Frontal cortex (tissue), 4 donors: Measurements from ENCODE around the gene LRBA. TPM values are rescaled to one million over a fixed set of nuclear protein-coding genes. Genes with fewer than 3 reads are reported as not detected.
"Not testable (repeated sequence)": the region's sequence is repeated elsewhere in the genome, so short reads cannot be mapped to it uniquely, and the experiment has no call there.

ENCODE experiments used
- DNase-seq, 2 donors: peaks; one replicate each; pipeline ENCODE4 v3.0.0; 2012; ENCODE audit warnings: low spot score in 2 of 2
- FAIRE-seq: peaks from 2 replicates; lab custom pipeline; 2012; peaks lifted over from hg19 to GRCh38; lab: Jason Lieb, UNC
- total RNA-seq: library from RNA; depleted of rRNA; stranded (reverse); fragments of >200 nt; gene quantifications from one replicate; pipeline ENCODE4 v1.2.3, GENCODE V29; 2014
- donor health status: control.
- donor health status: control.
- donor health status: control.

Gene LRBA
- total RNA-seq, 1 donor from 2014 or later: 23.2 TPM

DNA sequence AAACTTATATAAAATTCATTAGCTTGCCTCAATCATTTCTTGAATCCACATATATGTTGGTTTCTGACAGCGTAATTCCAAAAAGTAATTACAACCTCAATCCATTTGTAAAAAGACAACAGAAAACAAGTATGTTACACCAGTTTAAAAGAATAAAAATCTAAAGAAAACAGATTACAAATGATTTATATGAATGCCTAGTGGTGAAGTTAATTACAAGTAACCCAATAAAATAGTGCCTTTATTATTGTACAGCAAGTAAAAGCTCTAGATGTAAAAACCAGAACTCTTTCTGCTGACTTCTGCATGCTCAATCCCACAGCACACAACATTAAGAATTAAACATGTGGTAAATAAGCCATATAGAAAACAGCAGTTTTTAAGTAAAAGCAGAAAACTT, 235.4 kb downstream of the LRBA start:
- no peak for FAIRE-seq
- no peak for DNase-seq

DNA sequence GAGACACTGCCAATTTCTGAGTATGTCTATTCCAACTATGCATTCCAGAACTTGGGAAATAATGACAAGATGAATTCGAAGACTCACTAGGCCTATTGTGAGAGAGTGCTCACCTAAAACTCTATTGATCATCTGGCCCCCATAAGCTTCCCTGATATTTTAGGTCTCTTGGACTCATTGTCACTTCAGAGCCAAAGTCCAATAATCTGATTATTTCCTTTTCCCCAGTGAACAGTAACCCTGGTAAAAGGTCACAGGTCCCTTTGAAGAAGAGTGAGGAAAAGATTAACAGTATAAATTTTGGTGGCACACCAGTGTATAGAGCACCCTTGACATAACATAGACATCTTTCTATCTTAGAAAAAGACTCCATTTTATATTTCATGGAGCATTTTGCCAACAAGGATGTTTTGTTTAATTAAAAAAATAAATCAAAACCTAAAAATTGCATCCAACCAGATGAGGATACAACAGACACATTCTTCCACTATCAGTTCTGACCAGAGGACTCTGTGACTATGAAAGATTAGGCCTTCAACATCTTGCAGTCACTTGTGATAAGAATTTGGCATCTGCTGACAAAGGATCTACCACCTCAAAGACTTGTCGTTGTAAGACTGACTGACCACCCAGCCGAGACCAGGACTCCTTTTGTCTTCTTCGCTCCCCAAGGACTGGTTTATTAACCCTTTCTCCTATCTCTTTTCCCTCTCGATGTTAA, 241.2 kb downstream of the LRBA start:
- no peak for DNase-seq
- FAIRE-seq: no peak

DNA sequence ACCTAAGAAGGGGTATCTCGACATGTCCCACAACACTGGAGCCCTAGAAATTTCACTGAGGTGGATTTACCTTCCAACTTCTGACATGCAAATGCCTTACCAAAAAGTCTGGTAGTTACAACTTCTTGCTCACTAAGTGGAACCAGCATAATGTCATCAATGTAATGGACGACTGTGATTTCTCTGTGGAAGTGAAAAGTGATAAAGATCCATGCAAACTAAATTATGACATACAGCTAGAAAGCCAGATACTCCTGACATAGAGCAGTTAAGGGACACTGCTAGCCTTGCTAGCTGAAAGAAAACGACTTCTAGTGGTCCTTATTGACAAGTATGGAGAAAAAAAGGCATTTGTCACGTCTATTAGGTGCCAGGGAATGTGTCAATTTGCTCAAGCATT, 242.1 kb downstream of the LRBA start:
- DNase-seq: no peak
- FAIRE-seq: no peak

DNA sequence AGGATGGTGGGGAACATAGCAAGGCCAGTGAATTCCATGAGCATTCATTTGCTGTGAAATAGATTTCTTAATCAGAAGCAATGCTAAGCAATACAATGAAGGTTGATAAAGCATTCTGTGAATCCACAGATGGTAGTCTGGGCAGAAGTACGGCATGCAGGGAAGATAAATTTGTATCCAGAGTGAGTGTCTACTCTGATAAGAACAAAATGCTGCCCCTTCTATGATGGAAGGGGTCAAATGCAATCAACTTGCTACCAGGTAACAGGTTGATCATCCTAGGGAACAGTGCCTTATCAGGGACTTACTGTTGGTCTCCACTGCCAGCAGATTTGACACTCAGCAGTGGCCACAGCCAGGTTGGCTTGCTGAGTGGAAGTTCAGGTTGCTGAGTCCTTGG, 243.7 kb downstream of the LRBA start:
- DNase-seq (no peak), FAIRE-seq (no peak)

DNA sequence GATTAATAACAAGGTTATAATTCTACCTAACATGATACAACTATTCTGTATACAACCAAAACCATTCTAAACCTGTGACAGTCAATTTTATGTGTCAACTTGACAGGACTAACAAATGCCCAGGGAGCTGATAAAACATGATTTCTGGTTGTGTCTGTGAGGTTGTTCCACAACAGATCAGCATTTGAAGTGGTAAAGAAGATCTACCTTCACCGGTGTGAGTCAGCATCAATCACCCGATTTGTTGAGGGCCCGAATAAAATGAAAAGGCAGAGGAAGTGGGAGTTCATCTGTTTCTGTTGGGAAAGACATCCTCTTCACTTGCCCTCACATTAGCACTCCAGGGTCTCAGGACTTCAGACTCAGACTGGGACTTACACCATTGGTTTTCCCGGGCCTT, 245.2 kb downstream of the LRBA start:
- FAIRE-seq: no peak
- no peak for DNase-seq

DNA sequence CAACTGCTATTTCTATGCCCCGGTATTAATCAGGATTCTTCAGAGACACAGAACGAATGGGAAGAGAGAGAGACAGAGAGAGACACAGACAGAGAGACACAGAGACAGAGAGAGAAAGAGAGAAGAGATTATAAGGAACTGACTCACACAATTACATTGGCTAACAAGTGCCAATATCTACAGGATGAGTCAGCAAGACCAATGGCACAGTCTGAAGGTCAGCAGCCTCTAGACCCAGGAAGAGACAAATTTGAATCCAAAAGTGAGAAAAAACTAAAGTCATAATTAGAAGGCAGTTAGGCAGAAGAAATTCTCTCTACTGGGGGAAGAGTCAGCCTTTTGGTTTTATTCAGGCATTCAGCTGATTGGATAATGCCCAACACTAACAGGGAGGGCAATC, 245.8 kb downstream of the LRBA start:
- DNase-seq (no peak), FAIRE-seq (no peak)

DNA sequence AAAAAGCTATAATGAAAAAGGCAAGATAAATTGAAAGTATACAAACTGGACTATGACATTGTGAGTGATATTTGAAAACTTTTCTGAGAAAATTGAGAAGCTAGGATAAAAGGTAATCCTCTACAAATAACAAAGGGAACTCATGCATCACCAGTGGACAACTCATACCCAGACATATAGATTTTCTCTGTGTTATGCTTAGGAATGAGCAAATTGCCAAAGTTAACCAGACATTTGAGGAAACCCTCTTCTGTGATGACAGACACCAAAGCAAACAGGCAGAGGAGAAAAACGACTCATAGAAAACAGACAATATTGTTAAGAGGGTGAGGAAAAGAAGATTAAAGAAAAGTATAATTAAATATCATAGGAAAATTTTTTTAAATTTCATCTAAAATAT, 246.6 kb downstream of the LRBA start:
- DNase-seq (no peak), FAIRE-seq (no peak)

DNA sequence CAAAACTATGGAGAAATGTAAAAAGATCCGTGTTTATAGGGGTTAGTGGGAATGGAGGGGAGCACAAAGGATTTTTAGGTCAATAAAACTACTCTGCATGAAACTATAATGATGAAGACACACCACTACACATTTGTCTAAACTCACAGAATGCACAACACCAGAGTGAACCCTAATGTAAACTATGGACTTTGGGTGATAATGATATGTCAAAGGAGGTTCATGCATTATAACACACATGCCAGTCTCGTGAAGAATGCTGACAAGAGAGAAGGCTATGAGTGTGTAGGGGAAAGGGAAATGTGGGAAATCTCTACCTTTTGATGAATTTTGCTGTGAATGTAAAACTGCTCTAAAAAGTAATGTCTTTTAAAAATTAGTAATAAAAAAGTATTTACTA, 249.9 kb downstream of the LRBA start:
- no peak for FAIRE-seq
- DNase-seq: no peak

DNA sequence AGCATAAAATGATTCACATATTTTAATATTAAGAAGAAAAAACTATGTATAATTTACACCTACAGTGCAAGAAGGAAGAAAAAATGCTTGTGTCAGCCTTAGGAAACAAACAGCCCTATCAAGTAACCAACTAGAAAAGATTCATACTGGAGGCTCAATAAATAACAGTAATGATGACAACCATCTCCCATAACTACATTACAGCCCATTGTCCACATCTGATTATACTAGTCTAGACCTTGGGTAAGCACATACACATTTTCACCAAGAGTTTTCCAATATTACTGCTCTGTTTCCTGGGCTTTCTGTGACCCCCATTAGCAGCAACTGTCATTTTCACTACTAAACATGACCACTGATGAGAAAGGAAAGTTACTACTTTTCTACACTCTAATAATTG, 263.4 kb downstream of the LRBA start:
- FAIRE-seq: no peak

DNA sequence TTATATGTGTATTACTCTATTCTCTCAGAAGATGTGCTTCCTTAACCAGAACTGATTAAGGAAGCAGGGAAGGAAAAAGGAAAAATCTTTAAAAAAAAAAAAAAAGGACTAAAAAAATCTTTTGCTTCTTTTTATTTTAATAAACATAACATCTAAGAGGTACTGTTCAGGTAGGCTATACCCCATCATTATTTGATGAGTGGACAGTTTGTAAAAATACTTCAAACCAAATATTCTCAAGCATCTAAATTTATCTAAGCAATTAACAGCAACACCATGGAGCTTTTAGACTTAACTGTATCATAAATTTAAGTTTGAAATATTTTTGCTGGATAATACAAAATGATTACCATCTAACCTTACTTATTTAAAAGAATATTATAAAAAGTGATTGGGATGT, 264.3 kb downstream of the LRBA start:
- DNase-seq: no peak
- no peak for FAIRE-seq

More for the DNA sequence above, 263.4 kb downstream of the LRBA start:
- DNase-seq: no peak

DNA sequence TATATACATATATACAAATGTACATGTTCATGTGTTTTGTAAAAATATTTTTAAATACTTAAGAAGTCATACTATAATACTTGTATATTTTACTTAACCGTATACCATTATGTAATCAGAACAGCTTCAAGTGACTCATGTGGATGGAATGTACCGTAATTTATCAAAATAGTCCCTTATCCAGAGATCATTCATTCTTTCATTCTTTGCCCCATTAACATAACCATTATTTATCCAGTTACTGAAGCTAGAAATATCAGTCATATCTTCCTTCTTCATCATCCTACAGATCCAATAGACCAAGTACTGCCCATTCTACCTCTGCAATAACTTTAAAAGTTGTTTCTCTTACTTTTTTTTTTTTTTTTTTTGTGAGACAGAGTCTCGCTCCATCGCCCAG, 268.9 kb downstream of the LRBA start:
- no peak for DNase-seq
- FAIRE-seq: no peak

DNA sequence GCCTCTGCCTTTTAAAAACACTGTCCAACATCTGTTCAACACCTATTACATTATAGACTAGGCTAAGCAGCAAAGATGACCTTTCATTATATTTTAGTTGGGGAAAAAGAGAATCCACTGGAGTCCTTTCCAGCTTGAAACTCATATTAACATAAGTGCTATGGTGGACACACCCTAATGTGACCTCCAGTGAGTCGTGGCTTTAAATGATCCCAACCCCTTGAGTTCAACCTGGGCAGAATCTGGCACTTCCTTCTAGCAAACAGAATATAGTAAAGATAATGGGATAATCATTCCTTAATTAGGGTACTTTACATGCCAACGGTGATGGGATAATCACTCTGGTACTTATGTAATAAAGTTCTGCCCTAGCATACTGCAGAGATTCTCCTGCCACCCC, 270.5 kb downstream of the LRBA start:
- FAIRE-seq: no peak

DNA sequence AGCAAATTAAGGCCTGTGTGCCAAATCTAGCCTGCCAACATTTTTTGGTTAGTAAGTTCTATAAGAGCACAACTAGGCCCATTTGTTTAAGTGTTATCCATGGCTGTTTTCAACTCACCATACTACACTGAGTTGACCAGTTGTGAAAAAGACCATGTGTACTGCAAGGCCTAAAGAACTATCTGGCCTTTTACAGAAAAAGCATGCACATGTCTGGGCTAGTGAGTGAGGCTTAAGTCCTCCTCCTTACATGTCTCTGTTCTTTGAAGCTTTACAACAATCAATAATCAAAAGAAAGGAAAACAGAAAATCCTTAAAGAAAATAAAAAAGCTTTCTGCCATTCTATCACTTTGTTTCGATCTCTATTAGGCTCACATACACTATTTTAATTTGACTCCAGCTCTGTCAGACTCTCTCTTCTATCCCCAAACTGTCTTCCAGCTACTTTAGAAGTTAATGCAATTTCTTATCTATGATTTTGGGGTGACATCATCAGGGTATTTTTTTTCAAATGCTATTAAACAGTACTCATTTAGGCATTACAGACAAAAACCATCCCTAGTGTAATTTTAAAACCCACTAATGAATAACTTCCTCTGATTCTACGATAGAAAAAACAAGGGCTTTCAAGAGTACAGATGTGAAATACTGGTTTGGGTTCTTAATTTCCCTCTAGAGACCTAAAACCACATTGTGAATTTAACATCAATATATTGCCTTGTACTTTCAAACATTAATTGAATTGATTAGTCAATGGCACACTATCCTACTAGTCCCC, 271.3 kb downstream of the LRBA start:
- FAIRE-seq (no peak), DNase-seq (no peak)

More for the DNA sequence above, 270.5 kb downstream of the LRBA start:
- no peak for DNase-seq

DNA sequence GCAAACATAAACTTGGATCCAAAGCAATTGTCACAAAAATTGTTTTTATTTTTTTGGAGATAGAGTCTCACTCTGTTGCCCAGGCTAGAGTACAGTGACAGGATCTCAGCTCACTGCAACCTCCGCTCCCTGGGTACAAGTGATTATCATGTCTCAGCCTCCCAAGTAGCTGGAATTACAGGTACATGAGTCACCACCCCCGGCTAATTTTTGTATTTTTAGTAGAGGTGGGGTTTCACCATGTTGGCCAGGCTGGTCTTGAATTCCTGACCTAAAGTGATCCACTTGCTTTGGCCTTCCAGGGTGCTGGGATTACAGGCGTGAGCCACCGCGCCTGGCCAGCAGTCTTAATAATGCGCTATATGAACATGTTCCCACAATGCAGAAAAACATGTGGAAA, 272.2 kb downstream of the LRBA start:
- FAIRE-seq, DNase-seq: not testable (repeated sequence)

DNA sequence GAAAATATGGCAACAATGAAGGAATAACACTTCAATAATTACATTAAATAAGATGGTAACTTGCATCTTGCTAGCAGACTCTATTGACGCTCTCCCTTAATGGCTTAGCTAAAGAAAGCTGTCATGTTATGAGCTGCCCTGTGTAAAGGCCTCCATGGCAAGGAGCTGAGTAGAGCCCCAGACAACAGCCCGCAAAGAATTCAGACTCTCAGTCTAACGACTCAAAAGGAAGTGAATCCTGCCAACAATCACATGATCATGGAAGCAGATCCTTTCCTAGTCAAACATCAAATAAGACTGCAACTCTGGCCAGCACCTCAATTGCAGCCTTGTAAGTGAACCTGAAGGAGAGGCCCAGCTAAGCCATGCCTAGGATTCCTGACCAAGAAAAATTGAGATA, 275.5 kb downstream of the LRBA start:
- DNase-seq: no peak
- FAIRE-seq: no peak

DNA sequence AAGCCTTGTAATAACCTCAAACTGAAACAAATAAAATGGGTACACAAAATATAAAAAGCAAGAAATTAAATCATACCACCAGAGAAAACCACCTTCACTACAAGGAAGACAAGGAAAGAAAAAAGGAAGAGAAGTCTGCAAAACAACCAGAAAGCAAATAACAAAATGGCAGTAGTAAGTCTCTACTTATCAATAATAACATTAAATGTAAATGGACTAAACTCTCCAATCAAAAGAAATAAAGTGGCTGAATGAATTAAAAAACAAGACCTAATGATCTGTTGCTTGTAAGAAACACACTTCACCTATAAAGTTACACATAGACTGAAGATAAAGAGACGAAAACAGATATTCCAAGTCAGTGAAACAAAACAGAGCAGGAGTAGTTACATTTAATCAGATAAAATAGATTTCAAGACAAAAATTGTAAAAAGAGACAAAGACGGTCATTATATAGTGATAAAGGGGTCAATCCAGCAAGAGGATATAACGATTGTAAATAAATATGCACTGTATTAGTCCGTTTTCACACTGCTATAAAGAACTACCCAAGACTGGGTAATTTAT, 289.0 kb downstream of the LRBA start:
- no peak for FAIRE-seq
- DNase-seq: no peak

DNA sequence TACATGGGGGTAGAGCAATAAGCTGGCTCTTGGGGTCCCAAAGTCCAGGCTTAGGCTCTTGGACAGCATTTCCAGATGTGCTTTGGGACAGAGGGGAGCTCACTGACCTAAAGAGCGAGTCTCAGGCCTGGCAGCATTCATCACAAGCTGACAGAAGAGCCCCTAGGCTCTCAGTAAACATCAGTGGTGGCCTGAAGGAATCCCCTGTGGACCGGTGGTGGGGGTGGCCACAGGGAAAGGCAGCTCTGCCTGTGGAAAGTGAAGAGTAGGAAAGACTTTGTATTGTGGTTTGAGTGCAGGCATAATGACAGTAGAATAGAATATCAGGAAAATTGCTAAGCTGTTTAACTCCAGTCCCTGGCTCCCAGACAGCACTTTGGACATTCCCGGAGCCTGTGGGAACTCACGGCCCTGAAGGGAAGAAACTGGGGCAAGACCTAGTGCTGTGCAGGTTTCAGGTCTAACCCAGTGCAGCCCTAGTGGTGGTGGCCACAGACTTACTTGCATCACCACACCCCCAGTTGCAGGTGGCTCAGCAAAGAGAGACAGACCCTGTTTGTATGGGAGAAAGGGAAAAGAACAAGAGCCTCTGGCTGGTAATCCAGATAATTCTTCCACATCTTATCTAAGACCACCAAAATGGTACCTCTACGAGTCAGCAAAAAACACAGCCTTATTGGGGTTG, 291.2 kb downstream of the LRBA start:
- DNase-seq (no peak), FAIRE-seq (no peak)

DNA sequence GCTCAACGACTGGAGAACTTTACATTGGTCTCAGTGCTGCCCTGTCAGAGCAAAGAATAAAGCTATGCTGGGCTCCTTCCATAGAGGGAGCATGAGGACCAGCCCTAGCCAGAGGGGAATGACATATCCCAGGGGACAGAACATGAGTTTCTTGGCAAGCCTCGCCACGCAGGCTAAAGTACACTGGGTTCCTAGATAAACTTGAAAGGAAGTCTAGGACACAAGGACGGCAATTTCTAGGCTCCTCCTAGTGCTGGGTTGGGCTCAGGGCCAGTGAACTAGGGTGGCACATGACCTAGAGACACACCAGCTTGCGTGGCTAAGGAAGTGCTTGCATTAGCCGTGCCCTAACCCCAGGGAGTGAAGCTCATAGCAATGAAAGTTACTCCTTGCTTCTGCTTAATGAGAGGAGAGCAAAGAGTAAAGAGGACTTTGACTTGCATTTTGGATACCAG, 292.1 kb downstream of the LRBA start:
- no peak for DNase-seq
- no peak for FAIRE-seq

DNA sequence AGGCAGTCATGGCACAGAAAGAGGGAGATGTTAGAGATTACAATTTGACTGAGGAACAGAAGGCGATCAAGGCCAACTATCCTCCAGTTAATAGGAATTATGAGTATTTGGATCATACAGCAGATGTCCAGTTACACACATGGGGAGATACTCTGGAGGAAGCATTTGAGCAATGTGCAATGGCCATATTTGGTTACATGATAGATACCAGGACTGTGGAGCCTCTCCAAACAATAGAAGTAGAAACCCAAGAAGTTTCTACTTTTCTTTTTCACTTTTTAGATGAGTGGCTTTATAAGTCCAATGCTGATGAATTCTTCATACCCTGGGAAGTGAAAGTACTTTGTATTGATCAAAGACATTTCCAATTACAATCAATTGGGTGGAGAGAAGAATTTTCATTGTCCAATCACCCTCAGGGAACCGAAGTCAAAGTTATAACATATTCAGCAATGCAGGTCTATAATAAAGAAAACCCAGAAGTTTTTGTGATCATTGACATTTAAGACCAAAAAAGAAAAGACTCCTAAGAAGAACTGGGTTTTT, 294.0 kb downstream of the LRBA start:
- FAIRE-seq (no peak), DNase-seq (no peak)

DNA sequence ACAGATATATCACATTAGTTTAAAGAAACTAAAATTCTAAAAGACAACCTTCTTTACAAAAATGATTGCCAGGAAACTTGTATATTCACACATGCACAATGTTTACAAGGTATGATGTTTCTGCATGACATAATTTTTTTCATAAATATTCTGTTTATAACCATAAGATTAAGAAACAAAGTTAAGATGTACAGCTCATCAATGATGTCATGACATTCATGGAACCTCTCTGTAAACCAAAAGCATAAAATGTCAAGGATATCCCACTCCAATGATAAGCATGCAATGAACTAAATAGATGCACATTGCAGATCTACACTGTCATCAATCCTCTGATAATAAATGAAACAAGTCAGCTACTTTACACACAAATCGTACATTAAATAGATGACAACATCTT, 297.1 kb downstream of the LRBA start:
- no peak for FAIRE-seq
- no peak for DNase-seq
